ENCODE data around the gene ZC3H14.
"Not testable (repeated sequence)": the region's sequence is repeated elsewhere in the genome, so short reads cannot be mapped to it uniquely, and the experiment has no call there.

ZC3H14 gene, protein sequence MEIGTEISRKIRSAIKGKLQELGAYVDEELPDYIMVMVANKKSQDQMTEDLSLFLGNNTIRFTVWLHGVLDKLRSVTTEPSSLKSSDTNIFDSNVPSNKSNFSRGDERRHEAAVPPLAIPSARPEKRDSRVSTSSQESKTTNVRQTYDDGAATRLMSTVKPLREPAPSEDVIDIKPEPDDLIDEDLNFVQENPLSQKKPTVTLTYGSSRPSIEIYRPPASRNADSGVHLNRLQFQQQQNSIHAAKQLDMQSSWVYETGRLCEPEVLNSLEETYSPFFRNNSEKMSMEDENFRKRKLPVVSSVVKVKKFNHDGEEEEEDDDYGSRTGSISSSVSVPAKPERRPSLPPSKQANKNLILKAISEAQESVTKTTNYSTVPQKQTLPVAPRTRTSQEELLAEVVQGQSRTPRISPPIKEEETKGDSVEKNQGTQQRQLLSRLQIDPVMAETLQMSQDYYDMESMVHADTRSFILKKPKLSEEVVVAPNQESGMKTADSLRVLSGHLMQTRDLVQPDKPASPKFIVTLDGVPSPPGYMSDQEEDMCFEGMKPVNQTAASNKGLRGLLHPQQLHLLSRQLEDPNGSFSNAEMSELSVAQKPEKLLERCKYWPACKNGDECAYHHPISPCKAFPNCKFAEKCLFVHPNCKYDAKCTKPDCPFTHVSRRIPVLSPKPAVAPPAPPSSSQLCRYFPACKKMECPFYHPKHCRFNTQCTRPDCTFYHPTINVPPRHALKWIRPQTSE

DNA sequence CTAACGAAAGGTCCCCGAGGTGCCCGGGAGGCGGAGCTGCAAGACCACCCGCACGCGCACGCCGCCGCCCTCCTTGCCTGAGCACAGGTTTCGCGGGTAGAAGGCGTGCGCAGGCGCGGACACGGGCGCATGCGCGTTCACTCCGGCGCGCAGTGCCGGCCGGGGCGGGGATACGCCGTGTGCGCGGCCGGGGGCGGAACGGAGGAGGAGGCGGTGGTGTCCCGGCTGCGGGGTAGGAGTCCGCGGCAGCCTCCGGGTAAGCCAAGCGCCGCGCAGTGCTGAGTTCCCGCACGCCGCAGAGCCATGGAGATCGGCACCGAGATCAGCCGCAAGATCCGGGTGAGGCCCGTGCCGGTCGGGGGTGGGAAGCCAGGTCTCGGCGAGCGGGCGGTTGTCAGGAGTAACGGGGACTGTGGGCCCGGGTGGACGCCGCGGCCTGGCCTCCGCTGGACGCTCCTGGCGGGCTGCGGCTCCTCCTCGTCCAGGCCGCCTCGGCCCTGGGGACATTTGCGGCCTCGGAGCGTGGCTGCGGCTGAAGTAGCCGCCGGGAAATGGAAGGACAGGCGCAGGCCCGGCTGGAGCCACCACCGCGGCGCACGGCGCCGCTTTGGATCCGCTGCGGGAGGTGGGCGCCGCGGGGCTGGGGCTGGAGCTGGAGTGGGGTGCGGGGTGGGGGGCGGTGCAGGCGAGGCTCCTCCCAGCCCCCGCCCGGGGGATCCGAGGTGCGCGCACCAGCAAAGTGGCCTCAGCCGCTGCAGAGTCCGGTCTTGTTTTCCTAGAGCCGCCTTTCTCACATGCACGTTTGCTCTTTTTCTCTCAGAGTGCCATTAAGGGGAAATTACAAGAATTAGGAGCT is at the start of gene ZC3H14:
Gene ZC3H14, plus strand, starts transcription at position 207 of the 856 bp plus-strand sequence. Its CDS starts 97 bp downstream, at position 304.
- DNase-seq (ENCODE audit: low spot score): peak; percentile 98

- no peak for DNase-seq (ENCODE audit: low spot score)
Observed at GRCh38 chr14:88515499-88516221, 47.2 kb upstream of the ZC3H14 start.

- no peak for DNase-seq (ENCODE audit: low spot score)
Observed at GRCh38 chr14:88516861-88517357, 45.9 kb upstream of the ZC3H14 start.

DNA sequence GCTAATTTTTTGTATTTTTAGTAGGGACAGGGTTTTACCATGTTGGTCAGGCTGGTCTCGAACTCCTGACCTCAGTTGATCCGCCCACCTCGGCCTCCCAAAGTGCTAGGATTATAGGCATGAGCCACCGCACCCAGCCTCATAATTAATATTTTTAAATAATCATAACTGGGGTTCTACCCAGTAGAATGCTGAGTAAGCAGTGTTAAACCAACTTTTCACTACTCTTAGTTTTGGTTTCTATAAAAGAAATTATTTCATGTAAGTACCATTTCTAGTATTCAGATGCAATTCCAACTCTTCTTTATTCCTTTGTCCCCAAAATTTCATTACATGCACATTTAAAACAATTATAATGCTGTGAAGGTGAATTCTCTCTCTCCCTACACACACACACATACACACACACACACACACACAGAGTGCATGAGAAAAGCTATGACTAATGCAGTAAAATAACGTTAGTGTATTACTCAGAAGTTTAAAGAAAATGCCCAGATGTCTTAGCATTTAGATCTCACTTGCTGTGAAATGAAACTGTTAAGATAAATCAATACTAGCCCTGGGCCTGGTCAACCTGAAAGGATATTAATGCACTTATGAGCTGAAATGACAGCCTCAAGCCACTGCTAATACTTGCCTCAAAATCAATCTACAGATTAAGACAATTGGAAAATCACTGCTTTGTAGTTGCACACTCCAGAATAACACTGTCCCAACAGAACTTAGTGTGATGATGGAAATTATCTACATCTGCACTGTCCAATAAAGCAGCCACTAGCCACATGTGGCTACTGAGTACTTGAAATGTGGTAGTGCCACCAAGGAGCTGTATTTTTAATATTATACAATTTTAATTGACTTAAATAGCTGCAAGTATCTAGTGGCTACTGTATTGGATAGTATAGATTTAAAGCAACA is 44.0 kb upstream of the ZC3H14 start:
- DNase-seq (ENCODE audit: low spot score): peak; percentile 34

GRCh38 chr14:88519907-88520306 is 42.9 kb upstream of the ZC3H14 start:
- no peak for DNase-seq (ENCODE audit: low spot score)

- DNase-seq (ENCODE audit: low spot score): peak; percentile 18
Observed at GRCh38 chr14:88521818-88522217, 41.0 kb upstream of the ZC3H14 start.

DNA sequence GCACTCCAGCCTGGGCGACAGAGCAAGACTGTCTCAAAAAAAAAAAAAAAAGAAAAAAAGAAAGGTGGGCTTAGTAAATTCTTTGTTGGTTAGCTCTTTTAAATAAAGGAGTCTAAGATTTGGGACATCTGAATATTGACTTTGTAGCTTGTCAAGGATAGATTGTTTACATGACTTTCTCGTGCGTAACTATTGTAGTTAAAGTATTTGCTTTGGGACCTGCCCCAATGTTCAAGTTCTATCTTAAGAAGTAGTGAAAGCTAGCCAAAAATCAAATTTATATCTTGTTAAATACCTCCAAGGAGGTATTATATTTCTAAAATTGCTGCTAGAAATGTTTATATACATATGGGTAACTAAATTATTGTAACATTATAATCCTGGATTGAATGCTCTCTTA is 40.4 kb upstream of the ZC3H14 start:
- DNase-seq (ENCODE audit: low spot score): no peak

- DNase-seq (ENCODE audit: low spot score): not testable (repeated sequence)
Observed at GRCh38 chr14:88529889-88530288, 32.9 kb upstream of the ZC3H14 start.

DNA sequence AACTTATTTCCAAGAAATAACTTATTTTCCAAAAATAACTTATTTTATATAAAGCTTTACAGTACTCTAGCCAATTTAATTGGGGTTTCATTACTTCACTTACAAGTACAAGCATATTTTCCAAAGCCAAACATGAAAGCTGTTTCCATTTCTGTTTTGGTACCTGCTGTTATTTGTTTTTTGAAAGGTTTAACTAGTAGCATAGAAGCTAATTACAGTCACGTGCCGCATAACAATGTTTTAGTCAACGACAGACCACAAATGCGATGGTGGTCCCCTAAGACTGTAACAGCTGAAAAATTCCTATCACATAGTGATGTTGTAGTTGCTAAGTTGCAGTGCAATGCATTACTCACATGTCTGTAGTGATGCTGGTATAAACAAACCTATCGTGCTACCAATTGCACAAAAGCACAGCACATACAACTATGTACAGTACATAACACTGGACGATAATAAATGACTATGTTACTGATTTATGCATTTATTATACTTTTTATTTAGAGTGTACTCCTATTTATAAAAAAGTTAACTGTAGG is 29.7 kb upstream of the ZC3H14 start:
- no peak for DNase-seq (ENCODE audit: low spot score)

DNA sequence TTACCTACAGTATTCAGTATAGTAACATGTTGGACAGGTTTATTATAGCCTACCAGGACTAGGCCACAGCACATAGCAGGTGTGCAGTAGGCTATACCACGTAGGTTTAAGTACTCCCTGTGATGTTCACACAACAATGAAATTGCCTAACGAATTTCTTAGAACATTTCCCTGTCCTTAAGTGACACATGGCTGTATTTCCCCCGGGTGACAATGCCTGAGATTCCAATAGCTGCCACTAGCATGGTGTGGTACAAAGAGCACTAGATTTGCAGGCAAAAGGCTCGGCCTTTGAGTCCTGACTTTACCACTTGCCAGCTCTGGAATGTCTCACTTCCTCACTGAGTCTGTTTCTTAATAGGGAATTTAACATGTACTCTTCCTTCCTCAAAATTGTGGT is 27.7 kb upstream of the ZC3H14 start:
- peak; percentile 42 for DNase-seq (ENCODE audit: low spot score)

GRCh38 chr14:88535813-88536212 is 27.0 kb upstream of the ZC3H14 start:
- DNase-seq (ENCODE audit: low spot score): no peak

DNA sequence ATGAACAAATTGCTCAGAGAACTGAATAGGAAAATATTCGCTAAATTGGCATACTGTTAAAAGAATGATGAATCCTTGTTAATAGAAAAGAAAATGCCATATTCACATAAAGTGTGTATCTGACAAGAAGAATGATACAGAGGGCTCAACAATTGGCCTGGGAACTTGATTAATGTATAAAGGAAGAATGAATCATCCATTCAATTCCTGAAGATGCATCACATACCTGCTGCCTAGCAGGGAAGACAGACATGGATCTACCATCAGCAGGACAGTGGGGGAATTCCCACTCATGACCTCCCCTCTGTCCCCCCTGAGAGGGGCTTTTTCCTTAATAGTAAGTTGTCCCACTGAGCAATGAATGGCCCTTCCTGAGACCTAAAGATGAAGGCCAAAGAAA is 21.5 kb upstream of the ZC3H14 start:
- DNase-seq (ENCODE audit: low spot score): no peak

DNA sequence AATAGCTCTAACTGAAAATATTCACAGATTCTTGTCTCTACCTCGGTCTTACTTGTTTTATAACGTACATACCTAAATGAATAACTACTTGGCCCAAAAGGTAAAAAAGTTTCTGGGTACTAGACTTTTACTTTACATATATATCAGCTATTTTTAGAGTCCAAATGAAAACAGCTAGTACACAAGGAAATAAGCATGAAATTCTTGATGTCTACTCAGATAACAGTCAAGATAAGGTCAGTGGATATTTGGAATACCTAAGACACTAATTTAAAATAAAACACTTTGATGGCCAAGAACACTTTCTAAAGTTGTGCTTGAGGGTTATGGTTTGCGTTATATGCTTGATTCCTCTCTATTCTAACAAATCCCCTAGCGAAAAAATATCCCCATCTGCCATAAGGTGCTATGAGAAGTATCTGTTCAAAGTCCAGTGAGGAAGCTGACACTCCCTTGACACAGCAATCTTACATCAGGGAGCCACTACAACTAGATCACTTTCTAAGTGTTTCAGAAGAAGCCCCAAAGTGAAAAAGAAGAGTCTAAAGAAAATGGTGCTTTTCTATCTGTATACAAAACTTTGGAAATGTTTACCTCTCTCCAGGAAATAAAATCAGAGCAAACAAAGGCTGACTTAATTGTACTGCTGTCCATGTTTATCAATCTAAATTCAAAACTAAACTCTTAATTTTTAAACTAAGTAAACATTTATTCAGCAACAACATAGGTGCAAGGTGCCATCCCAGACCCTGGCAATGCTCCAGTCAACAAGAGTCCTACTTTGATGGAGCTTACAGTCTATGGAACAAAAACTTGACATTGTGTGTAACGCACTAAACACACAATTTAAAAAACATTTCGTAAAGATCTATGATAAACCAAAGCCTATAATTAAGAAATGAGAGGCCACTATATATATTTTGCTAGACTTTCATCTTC is 19.7 kb upstream of the ZC3H14 start:
- DNase-seq (ENCODE audit: low spot score): no peak

- DNase-seq (ENCODE audit: low spot score): no peak
Observed at GRCh38 chr14:88545256-88545655, 17.6 kb upstream of the ZC3H14 start.

DNA sequence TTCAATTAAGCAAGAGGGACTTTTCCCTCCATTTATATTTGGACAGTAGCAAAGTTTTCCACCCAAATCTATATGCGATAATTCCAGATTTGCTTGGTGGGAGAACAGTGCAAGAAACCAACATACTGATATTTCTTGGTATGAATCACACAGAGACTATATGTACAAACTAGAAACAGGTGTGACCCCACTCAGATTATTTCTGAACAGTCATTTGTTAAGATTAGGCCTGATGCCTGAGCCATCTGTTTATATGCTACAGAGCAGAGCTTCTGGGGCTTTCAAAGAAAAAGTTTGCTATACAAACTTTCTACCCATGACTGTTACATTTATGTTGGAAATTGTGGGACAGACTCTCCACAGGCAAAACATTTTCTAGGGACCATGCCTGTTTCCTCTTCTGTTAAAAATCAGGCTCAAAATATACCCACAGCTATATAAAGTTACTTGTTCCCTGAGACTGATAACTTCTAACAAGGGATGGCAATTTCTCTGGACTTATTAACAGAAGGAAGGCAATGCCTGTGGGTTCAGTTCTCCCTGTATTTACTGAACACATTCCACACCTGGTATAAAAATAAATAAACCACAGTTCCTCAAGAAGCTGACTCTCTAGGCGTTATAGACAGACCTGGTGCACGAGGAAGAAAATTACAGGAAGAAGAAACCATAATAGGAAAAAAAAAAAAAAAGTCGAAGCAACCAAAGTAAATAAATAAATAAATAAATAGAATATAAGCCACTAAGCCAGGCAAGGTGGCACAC is 16.0 kb upstream of the ZC3H14 start:
- no peak for DNase-seq (ENCODE audit: low spot score)

DNA sequence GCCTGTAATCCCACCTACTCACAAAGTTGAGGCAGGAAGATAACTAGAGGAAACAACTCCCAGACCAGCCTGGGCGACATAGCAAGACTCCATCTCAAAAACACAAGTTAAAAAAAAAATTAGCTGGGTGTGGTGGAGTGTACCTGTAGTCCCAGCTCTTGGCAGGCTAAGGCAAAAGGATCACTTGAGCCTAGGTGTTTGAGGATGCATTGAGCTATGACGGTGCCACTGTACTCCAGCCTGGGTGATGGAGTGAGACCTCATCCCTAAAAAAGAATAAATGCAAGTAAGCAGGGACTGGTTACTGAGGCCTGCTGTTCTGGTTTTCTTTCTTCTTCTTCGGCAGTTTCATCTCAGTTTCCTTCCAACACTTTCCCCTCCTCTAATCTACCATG is 15.5 kb upstream of the ZC3H14 start:
- DNase-seq (ENCODE audit: low spot score): no peak

GRCh38 chr14:88550078-88550477 is 12.8 kb upstream of the ZC3H14 start:
- DNase-seq (ENCODE audit: low spot score): no peak
